B cell (primary cell): ENCODE results near the gene HAS3. TPM values are rescaled to one million over a fixed set of nuclear protein-coding genes. Genes with fewer than 3 reads are reported as not detected.

ENCODE experiments used
- ATAC-seq: fragments of 200-7000 bp; cut with Tn5 transposase; one replicate; pipeline ENCODE4 v1.10.0; 2021; ENCODE audit warnings: low read depth, mild to moderate bottlenecking, moderate number of reproducible peaks, moderate library complexity
- CTCF ChIA-PET: fragments of 350-600 bp; sonication (Branson Sonifier 250); formaldehyde crosslinking; loops from one replicate; lab custom pipeline; 2021; ENCODE audit warnings: antibody characterized with exemption, inconsistent platforms; lab: Charles Lee
- POLR2A ChIA-PET: fragments of 350-600 bp; sonication (Branson Sonifier 250); formaldehyde crosslinking; loops from one replicate; lab custom pipeline; 2021; ENCODE audit warnings: antibody characterized with exemption; lab: Charles Lee
- DNase-seq: peaks from one replicate; pipeline ENCODE4 v3.0.0; 2013
- H2AFZ ChIP-seq: 2 replicates; pipeline ENCODE4 v1.6.1; 2012; ENCODE audit warnings: mild to moderate bottlenecking, low read depth, low read length; ENCODE audit not compliant: insufficient read depth, poor library complexity, severe bottlenecking
- H3K27ac ChIP-seq, 2 donors: 1 replicate in 1 of 2; 2 replicates in 1 of 2; pipeline ENCODE4 v1.5.1; 2012 to 2013; ENCODE audit warnings: low read length in 2 of 2, mild to moderate bottlenecking in 2 of 2, moderate library complexity in 1 of 2
- H3K27me3 ChIP-seq, 4 experiments: fragments of 200-600 bp in 1 of 4; sonication (generic) in 1 of 4; replicated peaks in 1 of 4; 1 replicate in 2 of 4; 2 replicates in 2 of 4; pipeline versions ENCODE4 v1.6.1 to v1.7.0; 2013 to 2016; ENCODE audit warnings: low read length in 3 of 4, mild to moderate bottlenecking in 2 of 4, mixed read lengths in 1 of 4, moderate library complexity in 1 of 4; ENCODE audit not compliant: insufficient read depth in 4 of 4, control insufficient read depth in 3 of 4; ENCODE audit errors: control extremely low read depth in 1 of 4
- H3K36me3 ChIP-seq, 2 experiments: replicated peaks in 1 of 2; 1 replicate in 1 of 2; 2 replicates in 1 of 2; pipeline versions ENCODE4 v1.6.1 to v1.7.1; 2013; ENCODE audit warnings: low read length in 1 of 2; ENCODE audit not compliant: insufficient read depth in 2 of 2, control insufficient read depth in 1 of 2; ENCODE audit errors: control extremely low read depth in 1 of 2, extremely low read depth in 1 of 2
- H3K4me1 ChIP-seq, 2 donors: fragments of 200-600 bp in 1 of 2; sonication (generic) in 1 of 2; 1 replicate in 1 of 2; 2 replicates in 1 of 2; pipeline versions ENCODE4 v1.5.1 to v1.6.1; 2013 to 2017; ENCODE audit warnings: low read length in 2 of 2; ENCODE audit not compliant: control insufficient read depth in 2 of 2, insufficient read depth in 2 of 2
- H3K4me2 ChIP-seq: replicated peaks from 2 replicates; pipeline ENCODE3; 2012; ENCODE audit warnings: mild to moderate bottlenecking, low read depth, low read length; ENCODE audit not compliant: poor library complexity, severe bottlenecking
- H3K4me3 ChIP-seq, 5 experiments: fragments of 200-600 bp in 1 of 5; sonication (generic) in 1 of 5; 1 replicate in 3 of 5; 2 replicates in 2 of 5; pipeline versions ENCODE4 v1.5.1 to v1.7.0; 2011 to 2016; ENCODE audit warnings: low read length in 4 of 5, mild to moderate bottlenecking in 4 of 5, low read depth in 2 of 5, control low read depth in 1 of 5, moderate library complexity in 1 of 5; ENCODE audit not compliant: insufficient read depth in 1 of 5; ENCODE audit errors: control extremely low read depth in 1 of 5, extremely low read depth in 1 of 5
- H3K79me2 ChIP-seq: fragments of 200-600 bp; sonication (generic); one replicate; pipeline ENCODE4 v1.6.0; 2016; ENCODE audit warnings: low read length; ENCODE audit not compliant: control insufficient read depth, insufficient read depth
- H3K9ac ChIP-seq: fragments of 200-600 bp; sonication (generic); 2 replicates; pipeline ENCODE4 v1.6.1; 2017; ENCODE audit warnings: mild to moderate bottlenecking, low read length, moderate library complexity
- H3K9me3 ChIP-seq, 3 donors: one replicate each; pipeline versions ENCODE4 v1.6.1 to v1.7.1; 2013; ENCODE audit warnings: low read length in 2 of 3; ENCODE audit not compliant: control insufficient read depth in 2 of 3, insufficient read depth in 1 of 3; ENCODE audit errors: control extremely low read depth in 1 of 3
- H4K20me1 ChIP-seq: 2 replicates; pipeline ENCODE4 v1.6.0; 2012; ENCODE audit warnings: mild to moderate bottlenecking, low read length; ENCODE audit not compliant: insufficient read depth, control insufficient read depth, poor library complexity, severe bottlenecking
- H3K27ac Mint-ChIP-seq: one replicate; pipeline ENCODE4 v1.8.0; 2021; ENCODE audit warnings: mixed read lengths
- H3K27me3 Mint-ChIP-seq: one replicate; pipeline ENCODE4 v1.8.0; 2021; ENCODE audit warnings: mixed read lengths
- H3K4me1 Mint-ChIP-seq: one replicate; pipeline ENCODE4 v1.8.0; 2021; ENCODE audit warnings: mixed read lengths
- H3K4me3 Mint-ChIP-seq: one replicate; pipeline ENCODE4 v1.8.0; 2021; ENCODE audit warnings: mixed read lengths
- H3K9me3 Mint-ChIP-seq: one replicate; pipeline ENCODE4 v1.8.0; 2022; ENCODE audit warnings: mixed read lengths; ENCODE audit not compliant: insufficient read depth
- CTCF ChIP-seq: fragments of 200-600 bp; IDR thresholded peaks from one replicate; pipeline ENCODE4 v1.8.0; 2022; ENCODE audit warnings: antibody characterized with exemption, mild to moderate bottlenecking
- EZH2 ChIP-seq: IDR thresholded peaks from 2 replicates; pipeline ENCODE4 v1.6.1; 2012; ENCODE audit warnings: borderline replicate concordance, low read depth, mild to moderate bottlenecking, moderate library complexity, low read length; ENCODE audit not compliant: insufficient read depth, poor library complexity, severe bottlenecking
- WGBS: methylation state at CpG from one replicate; pipeline ENCODE4 v1.1.5; 2013; ENCODE audit warnings: missing lambda C conversion rate; ENCODE audit not compliant: insufficient coverage; 5-methylcytosine and 5-hydroxymethylcytosine counted together
- intact Hi-C: fragments of 100-400 bp; cut with micrococcal nuclease; formaldehyde crosslinking; loops from one replicate; pipeline ENCODE4 v1.10.0; 2022
- polyA plus RNA-seq: library from polyadenylated mRNA; depleted of rRNA; stranded (reverse); fragments of >200 nt; gene quantifications from 2 replicates; pipeline ENCODE4 v1.2.3, GENCODE V29; 2012
- total RNA-seq, 2 donors: library from RNA; stranded (reverse); fragments of 120-200 nt in 1 of 2; gene quantifications; 1 replicate in 1 of 2; 2 replicates in 1 of 2; pipeline versions ENCODE4 v1.2.3 to v1.2.4, GENCODE V29; 2013 to 2022

The HAS3 gene
- total and polyA plus RNA-seq, 2 donors (not counting 1 experiment from before 2014, with no cell fraction given) = 1.4 to 2.6 TPM

- Histone ChIP-seq H2AFZ (no peak overlapping the region), H3K4me3 (no peak overlapping the region), H3K27me3 (no peaks in the 10 kb centered on the region), H3K4me2 (no peak overlapping the region), H3K79me2 (no peaks in the 10 kb centered on the region), H3K36me3 (peaks cover 3 to 46% of the 10 kb centered on the region in 2 experiments), H3K9me3 (no peaks in the 10 kb centered on the region), H3K9ac (no peak overlapping the region), H3K4me1 (peaks cover 6% of the 10 kb centered on the region in 2 donors), H4K20me1 (no peaks in the 10 kb centered on the region), H3K27ac (no peak overlapping the region)
- ChIA-PET POLR2A (no interaction called here), CTCF (interaction anchor here (0.8 to 1.8 kb wide), 2 partner anchors 14 to 17 kb away, joined by 3 to 4 read pairs; no protein-coding TSS in a partner anchor)
- Mint-ChIP-seq H3K4me1 (peaks cover 13% of the 10 kb centered on the region), H3K9me3 (no peaks in the 10 kb centered on the region), H3K4me3 (no peak overlapping the region), H3K27ac (no peak overlapping the region), H3K27me3 (no peaks in the 10 kb centered on the region)
- no peak for ATAC-seq
- WGBS = 89% methylated on average over 6 of the region's 8 CpGs
- DNase-seq = no peak
- TF ChIP-seq CTCF = no peak
- TF ChIP-seq EZH2 = no peak
- intact Hi-C loops = no loop called here
Measured at GRCh38 chr16:69166221-69166833, 60.9 kb downstream of the HAS3 start.
